ENCODE results near the gene XRCC1.
"Not testable (repeated sequence)": the region's sequence is repeated elsewhere in the genome, so short reads cannot be mapped to it uniquely, and the experiment has no call there.

XRCC1 gene

GRCh38 chr19:43512399-43512798, 62.9 kb downstream of the XRCC1 start:
- DNase-seq = not testable (repeated sequence)

DNA sequence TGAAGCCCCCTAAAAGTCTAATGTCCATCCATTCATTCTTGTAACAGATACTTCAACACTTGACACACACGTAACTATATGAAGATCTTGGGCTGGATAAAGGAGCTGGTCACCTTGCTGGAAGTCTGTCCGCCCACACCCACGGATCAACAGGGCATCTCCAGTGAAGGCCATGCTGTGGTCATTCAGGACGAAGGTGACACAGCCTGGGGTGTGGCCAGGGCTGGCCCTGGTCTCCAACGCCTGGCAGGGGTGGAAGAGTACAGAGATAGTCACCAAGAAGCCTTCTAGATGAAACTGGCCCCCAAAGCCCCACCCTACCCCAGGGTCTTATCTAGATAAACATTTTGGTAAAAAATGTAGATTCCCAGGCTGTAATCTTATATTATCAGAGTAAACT, 64.0 kb downstream of the XRCC1 start:
- DNase-seq = no peak

- DNase-seq = no peak
These were observed 64.6 kb downstream of the XRCC1 start for GRCh38 chr19:43510713-43511112.

DNA sequence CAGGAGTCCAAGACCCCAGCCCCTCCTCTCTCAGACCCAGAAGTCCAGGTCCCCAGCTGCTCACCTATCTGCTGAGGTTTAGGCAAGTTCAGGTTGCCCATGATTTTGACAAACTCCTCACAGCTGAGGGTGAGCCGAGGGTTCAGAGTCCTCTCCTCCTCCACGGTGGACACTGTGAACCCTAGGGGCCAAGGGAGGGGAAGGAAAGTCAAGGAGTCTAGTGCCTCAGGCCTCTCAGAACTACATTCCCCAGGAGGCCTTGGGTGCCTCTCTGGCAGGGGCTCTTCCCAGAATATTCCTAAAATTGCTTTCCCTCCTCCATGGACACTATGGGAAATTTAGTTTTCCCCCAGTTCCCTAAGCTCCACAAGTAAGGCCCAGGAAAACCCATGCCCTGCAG, 67.4 kb downstream of the XRCC1 start:
- no peak for DNase-seq

- no peak for DNase-seq
These were observed 68.7 kb downstream of the XRCC1 start for GRCh38 chr19:43506629-43507028.

DNA sequence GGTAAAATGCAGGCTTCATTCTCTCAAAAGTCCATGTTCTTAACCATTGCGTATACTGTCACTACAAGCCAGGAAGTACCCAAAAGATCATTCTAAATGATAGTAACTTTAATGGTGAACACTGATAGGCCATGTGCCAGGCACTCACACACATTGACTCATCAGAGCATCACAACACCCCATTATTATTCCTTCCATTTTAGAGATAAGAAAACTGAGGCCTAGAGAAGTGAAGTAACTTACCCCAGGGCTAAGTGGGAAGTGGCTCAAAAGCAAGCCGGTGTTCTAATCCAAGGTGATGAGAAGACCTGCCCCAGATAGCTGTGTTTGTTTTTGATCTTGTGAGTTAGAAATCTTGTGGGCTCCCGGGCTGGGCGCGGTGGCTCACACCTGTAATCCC, 69.4 kb downstream of the XRCC1 start:
- DNase-seq = no peak

DNA sequence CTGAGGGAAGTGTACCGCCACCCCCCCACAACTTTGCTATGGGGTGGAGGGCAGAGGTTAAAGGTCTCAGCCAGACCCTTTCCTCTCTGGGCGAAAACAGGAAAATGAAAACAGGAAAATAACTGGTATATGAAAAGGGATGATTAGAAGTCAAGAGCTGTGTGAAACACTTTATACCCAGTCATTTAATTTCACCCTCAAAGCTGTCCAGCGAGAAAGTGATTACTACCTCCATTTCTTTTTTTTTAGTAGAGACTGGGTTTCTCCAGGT, 70.2 kb downstream of the XRCC1 start:
- no peak for DNase-seq

DNA sequence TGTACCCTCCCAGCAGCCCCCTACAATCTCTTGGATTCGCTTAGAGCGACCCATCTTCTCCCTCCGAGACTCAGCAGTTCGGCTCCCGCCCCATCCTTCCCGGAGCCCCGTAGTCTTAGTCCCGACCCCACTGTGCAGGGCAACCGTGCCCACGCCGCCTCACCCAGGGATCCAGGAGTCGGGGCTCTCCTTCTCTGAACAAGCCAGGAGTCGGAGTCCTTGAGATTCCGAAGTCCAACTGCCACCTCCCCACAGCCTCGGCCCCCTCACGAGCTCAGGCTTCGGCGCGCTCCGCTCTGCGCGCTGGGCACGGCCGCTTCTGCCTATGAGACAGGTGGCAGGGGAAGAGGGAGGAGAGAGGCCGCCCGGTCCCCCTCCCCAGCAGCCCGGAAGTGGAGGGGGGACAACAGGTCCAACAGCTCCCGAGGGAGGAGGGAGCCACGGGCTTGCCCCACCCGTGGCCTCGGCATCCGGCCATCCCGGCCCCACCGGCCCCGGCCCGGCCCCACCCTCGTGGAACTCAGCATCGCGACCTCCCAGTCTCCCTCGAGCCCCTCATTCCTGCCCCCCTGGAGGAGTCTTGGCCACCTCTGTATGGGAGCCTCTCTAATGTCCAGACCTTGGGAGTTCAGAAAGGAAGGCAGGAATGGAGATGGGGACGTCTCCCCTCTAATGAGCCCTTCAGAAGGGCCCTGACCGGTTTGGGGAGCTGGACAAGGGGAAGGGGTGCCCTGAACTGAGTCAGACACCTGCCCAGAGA, 70.7 kb downstream of the XRCC1 start, which contains the start of gene PHLDB3:
PHLDB3 (minus strand) TSS at position 321 of the 760 bp plus-strand sequence. CDS start 628 bp downstream, outside the sequence.
- DNase-seq = no peak

DNA sequence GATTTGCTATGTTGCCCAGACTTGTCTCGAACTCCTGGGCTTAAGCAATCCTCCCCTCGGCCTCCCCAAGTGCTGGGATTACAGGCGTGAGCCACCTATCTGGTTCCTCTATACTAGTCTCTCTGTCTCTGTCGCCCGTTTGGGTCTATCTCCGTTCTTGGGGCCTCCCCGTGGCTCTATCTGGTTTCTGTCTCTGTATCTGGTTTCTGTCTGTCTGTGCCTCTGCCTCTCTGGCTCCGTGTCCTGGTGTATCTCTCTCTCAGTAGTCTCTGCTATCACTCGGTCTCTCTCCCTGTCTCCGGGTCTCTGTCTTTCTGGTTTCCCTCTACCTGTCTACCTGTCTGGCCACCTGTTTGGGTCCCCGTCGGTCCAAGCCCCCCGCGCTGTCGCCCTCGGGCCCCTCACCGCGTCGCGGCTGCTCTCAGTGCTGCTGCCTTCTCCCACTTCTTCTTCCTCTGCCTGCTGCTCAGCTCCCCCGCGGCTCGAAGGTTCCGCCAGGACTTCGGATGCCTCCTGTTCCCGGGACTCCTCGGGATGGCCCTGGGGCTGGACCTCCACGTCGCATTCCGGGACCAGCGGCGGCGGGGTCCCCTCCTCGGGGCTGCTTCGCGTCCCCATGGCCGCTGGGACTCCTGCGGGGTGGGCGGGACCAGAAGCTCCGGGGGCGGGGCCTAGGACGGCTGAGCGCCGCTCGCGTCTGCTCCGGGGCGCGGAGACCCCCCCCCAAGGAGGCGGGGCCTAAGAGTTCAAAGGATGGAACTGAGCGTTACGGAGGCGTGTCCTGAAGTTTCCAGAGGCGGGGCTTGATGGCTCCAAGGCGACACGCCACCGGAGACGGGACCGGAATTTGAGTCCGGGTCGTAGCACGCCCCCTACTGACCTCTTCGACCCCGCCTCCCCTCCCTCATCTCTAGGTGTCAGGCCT, 71.6 kb downstream of the XRCC1 start:
- DNase-seq = peak; percentile 96

DNA sequence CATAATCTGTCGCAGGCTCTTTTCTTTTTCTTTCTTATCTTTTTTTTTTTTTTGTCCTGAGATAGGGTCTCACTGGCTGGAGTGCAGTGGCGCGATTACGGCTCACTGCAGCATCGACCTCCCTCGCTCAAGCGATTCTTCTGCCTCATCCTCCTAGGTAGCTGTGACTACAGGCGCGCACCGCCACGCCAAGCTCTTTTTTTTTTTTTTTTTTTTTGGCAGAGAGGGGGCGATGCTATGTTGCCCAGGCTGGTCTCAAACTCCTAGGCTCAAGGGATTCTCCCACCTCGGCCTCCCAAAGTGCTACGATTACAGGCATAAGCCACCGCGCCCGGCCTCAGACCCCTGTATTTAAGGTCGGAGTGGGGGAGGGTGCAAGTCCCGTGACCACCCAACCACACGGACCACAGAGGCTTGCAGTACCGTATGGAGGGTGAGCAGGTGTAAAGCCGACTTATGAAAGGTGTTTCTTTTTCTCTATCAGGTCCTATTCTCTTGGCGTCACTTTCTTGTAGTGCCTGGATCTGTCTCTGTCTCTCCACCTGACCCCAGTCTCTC, 72.8 kb downstream of the XRCC1 start:
- DNase-seq = no peak

DNA sequence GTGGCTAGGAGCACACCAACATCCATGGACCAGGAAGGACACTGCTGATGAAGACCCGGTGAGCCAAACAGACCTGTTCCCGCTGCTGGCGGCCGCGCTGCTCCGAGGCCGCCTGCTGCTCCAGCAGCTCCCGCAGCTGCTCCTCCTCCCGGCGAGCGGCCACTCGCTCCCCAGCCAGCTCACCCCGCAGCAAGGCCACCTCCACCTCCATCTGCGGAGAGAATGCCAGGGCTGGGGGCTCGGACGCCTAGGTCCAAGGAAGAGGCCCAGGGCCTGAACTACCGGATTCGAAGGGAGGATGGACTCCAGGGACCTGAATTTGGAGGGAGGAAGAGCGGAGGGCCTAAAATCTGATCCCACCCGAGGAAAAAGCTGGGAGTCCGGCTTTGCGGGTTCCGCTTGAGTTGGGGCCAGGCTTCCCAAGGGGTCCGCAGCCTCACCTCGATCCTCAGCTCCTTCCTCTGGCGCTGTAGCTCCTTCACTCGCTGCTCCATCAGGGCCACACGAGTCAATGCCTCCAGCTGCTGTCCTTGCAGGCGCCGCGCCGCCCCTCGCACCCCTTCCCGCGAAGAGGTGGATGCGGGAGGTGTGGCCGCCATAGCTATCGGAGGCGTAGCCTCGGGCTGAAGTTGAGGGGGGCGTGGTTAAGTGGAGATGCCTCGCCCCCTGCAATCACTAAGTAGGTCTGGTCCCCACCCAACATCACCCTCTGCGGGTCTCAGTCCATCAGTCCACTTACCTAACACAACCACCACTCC, 73.5 kb downstream of the XRCC1 start:
- DNase-seq = no peak

DNA sequence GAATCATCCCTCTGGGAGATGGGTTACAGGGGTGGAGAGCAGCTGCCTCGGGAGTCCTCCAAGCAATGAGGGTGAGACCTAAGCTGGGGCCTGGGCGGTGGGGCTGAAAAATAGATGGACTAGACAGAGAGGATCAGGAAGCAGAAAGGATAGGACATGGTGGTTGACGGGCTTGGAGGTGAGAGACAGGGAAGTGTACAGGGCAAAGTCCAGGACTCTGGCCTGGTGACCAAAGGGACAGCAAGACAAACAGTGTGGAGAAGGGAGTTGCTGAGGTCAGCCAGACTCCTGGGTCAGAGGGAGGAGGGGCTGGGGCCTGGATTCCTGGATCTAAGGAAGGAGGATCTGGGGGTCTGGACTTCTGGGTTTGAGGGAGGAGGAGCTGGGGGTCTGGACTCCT, 76.3 kb downstream of the XRCC1 start:
- no peak for DNase-seq

DNA sequence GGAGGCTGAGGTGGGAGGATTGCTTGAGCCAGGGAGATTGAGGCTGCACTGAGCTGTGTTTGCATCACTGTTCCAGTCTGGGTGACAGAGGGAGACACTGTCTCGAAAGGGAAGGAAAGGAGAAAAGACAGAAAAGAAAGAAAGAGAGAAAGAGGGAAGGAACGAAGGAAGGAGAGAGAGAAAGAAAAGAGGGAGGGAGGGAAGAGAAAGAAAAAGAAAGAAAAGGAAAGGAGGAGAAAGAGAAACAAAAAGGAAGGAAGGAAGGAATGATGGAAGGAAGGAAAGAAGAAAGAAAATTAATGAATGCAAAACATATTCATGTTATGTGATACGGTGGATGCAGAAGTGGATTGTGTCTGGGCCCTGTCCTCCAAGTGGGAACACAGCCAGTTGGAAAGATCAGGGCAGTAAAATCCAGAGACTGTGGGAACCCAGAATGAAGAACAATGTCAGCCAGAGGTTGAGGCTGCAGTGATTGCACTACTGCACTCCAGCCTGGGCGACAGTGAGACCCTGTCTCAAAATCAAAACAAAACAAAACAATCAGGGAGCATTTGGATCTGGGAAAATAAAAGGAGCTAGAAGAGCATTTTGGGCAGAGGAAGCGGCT, 77.0 kb downstream of the XRCC1 start:
- peak; percentile 73 for DNase-seq

DNA sequence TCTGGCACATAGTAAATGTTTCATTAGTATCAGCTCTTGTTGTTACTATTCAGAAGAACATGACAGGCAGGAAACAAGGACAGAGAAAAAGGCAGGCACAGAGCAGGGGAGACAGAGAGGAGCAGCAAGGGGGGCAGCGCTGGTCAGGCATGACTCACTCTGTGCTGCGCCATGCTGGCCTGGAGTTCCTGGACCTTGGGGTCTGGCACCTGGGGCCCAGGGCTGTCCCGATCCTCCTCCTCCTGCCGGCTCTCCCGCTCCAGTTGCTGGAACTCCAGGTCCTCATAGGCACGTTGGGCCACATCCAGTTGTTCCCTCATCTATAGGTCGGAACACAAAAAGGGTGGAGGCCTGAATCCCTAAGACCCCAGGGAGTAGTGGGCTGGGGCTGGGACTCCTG, 78.4 kb downstream of the XRCC1 start:
- no peak for DNase-seq

DNA sequence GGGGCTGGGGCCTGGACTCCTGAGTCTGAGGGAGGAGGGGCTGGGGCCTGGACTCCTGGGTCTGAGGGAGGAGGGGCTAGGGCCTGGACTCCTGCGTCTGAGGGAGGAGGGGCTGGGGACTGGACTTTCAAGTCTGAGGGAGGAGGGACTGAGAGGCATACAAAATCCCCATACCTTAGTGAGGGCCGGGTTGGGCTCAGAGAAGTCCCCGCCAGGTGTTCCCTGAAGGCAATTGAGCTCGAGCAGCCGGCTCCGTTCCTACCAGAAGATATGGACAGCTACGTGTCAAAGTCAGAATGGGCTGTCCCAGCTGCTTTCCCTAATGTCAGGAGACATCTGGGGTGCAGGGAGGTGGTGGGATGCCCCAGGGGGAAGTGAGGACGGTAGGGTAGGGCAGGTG, 80.2 kb downstream of the XRCC1 start:
- no peak for DNase-seq

All from right hindlimb (tissue), 1 donor.